ENCODE results near the gene RNF222.

RNF222 gene

DNA sequence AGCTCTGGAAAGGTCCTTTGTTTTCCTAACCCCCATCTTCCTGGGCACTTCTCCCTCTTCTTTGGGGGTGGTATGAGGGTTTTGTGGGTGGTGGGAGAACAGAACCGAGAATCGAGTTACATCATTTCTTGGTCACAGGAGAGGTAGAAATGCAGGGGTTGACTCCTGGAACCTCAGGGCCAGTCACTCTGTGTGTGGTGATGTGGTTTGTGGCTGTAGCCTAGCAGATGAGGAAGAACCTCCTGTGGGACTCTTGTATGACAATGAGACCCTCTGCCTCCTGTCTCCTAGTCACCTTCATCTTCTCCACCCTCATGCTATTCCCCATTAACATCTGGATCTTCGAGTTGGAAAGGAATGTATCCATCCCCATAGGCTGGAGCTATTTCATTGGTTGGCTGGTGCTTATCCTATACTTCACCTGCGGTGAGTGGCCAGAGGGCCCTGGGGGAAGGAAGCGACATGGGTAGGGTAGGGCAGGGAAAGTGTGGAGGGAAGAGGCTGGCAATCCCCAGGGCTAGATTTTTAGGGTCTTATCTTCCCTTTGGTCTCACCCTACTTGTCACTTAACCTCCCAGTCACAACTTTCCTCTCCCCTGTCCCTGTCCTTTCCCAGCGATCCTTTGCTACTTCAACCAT lies 52.5 kb downstream of the RNF222 start:
- H3K27ac ChIP-seq = peak overlapping the region; percentile 92
- TF ChIP-seq, protein P1, sequence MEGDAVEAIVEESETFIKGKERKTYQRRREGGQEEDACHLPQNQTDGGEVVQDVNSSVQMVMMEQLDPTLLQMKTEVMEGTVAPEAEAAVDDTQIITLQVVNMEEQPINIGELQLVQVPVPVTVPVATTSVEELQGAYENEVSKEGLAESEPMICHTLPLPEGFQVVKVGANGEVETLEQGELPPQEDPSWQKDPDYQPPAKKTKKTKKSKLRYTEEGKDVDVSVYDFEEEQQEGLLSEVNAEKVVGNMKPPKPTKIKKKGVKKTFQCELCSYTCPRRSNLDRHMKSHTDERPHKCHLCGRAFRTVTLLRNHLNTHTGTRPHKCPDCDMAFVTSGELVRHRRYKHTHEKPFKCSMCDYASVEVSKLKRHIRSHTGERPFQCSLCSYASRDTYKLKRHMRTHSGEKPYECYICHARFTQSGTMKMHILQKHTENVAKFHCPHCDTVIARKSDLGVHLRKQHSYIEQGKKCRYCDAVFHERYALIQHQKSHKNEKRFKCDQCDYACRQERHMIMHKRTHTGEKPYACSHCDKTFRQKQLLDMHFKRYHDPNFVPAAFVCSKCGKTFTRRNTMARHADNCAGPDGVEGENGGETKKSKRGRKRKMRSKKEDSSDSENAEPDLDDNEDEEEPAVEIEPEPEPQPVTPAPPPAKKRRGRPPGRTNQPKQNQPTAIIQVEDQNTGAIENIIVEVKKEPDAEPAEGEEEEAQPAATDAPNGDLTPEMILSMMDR (conservative IDR thresholded peaks at IDR 0.05) = no peak
- TF ChIP-seq ZFX (IDR thresholded peaks at IDR 0.05) = no peak

DNA sequence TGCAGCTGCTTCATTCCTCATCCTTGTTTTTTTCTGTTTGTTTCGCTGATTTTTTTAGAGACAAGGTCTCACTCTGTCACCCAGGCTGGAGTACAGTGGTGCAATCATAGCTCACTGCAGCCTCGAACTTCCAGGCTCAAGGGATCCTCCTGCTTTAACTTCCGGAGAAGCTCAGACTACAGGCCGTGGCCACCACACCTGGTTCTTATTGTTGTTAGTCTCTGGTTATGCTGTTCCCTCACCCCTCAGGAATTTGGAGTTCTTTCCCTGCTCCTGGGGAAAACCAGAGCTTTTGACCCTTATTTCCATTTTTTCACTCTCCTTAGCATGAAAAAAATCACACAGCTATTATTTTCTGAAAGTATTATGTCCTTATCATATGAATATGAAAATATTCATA lies 56.2 kb downstream of the RNF222 start:
- TF ChIP-seq, protein P1 (conservative IDR thresholded peaks at IDR 0.05) = no peak
- no peak for TF ChIP-seq ZFX (IDR thresholded peaks at IDR 0.05)
- H3K27ac ChIP-seq = no peak overlapping the region
